Left ventricle myocardium inferior (tissue), 1 donor: ENCODE results near the gene SSBP3. TPM values are rescaled to one million over a fixed set of nuclear protein-coding genes. Genes with fewer than 3 reads are reported as not detected.
"Not testable (repeated sequence)": the region's sequence is repeated elsewhere in the genome, so short reads cannot be mapped to it uniquely, and the experiment has no call there.

ENCODE experiments used
- DNase-seq: peaks from one replicate; pipeline ENCODE4 v3.0.0-alpha.2; 2020
- H3K27ac ChIP-seq: fragments of 200-600 bp; replicated peaks from 2 replicates; pipeline ENCODE4 v1.8.0; 2021
- H3K27me3 ChIP-seq: fragments of 200-600 bp; 2 replicates; pipeline ENCODE4 v1.8.0; 2021; ENCODE audit warnings: low read depth
- H3K36me3 ChIP-seq: fragments of 200-600 bp; 2 replicates; pipeline ENCODE4 v1.8.0; 2021
- H3K4me1 ChIP-seq: fragments of 200-600 bp; 2 replicates; pipeline ENCODE4 v1.8.0; 2021
- H3K4me3 ChIP-seq: fragments of 200-600 bp; 2 replicates; pipeline ENCODE4 v1.8.0; 2021; ENCODE audit warnings: mild to moderate bottlenecking, moderate library complexity
- H3K9me3 ChIP-seq: fragments of 200-600 bp; replicated peaks from 2 replicates; pipeline ENCODE4 v1.8.0; 2021
- CTCF ChIP-seq: fragments of 200-600 bp; IDR thresholded peaks from 2 replicates; pipeline ENCODE4 v1.8.0; 2021; ENCODE audit warnings: antibody characterized with exemption, mild to moderate bottlenecking, borderline replicate concordance
- intact Hi-C: fragments of 100-400 bp; cut with micrococcal nuclease; formaldehyde crosslinking; loops from one replicate; pipeline ENCODE4 v1.11.0; 2022
- total RNA-seq: library from RNA; stranded (reverse); fragmentation: NEBNext Ultra II Directional; extraction: Animal tissue kit (Norgen Biotek cat#: 25700); gene quantifications from one replicate; pipeline ENCODE4 v1.2.1, GENCODE V29; 2021
- donor health status: DM: no; HTN: yes; CAD: no; lungs with severe emphysema.

Gene SSBP3
- total RNA-seq, 1 donor from 2014 or later = 57.7 TPM

GRCh38 chr1:54425152-54425584 is 19.0 kb upstream of the SSBP3 start:
- DNase-seq = no peak

GRCh38 chr1:54424398-54424797 is 18.2 kb upstream of the SSBP3 start:
- intact Hi-C loops = no loop called here

More at GRCh38 chr1:54425152-54425584, 19.0 kb upstream of the SSBP3 start:
- H3K36me3 ChIP-seq = no peaks in the 10 kb centered on the region
- TF ChIP-seq CTCF = peak; percentile 35
- no peak overlapping the region for H3K4me3 ChIP-seq
- intact Hi-C loops = no loop called here
- no peak overlapping the region for H3K27ac ChIP-seq
- H3K27me3 ChIP-seq = no peaks in the 10 kb centered on the region
- no peaks in the 10 kb centered on the region for H3K4me1 ChIP-seq
- H3K9me3 ChIP-seq = no peaks in the 10 kb centered on the region

GRCh38 chr1:54421101-54421504 is 14.9 kb upstream of the SSBP3 start:
- Histone ChIP-seq H3K9me3 (no peaks in the 10 kb centered on the region), H3K4me3 (no peak overlapping the region), H3K27me3 (no peaks in the 10 kb centered on the region), H3K4me1 (no peaks in the 10 kb centered on the region), H3K36me3 (no peaks in the 10 kb centered on the region), H3K27ac (no peak overlapping the region)
- DNase-seq = no peak
- no peak for TF ChIP-seq CTCF
- intact Hi-C loops = no loop called here

More at GRCh38 chr1:54424398-54424797, 18.2 kb upstream of the SSBP3 start:
- Histone ChIP-seq H3K9me3 (no peaks in the 10 kb centered on the region), H3K27me3 (no peaks in the 10 kb centered on the region), H3K4me1 (no peaks in the 10 kb centered on the region), H3K4me3 (no peak overlapping the region), H3K27ac (no peak overlapping the region), H3K36me3 (no peaks in the 10 kb centered on the region)
- DNase-seq = no peak
- no peak for TF ChIP-seq CTCF

GRCh38 chr1:54418598-54418997 is 12.4 kb upstream of the SSBP3 start:
- DNase-seq, H3K27ac ChIP-seq, H3K9me3 ChIP-seq, H3K36me3 ChIP-seq, H3K27me3 ChIP-seq, H3K4me1 ChIP-seq, H3K4me3 ChIP-seq, intact Hi-C loops: not testable (repeated sequence)

GRCh38 chr1:54417123-54417522 is 10.9 kb upstream of the SSBP3 start:
- Histone ChIP-seq H3K36me3 (no peaks in the 10 kb centered on the region), H3K27ac (no peak overlapping the region), H3K4me3 (no peak overlapping the region), H3K9me3 (no peaks in the 10 kb centered on the region), H3K4me1 (peaks cover 16% of the 10 kb centered on the region), H3K27me3 (peaks cover 5% of the 10 kb centered on the region)
- intact Hi-C loops = no loop called here
- DNase-seq = no peak
- TF ChIP-seq CTCF = no peak

GRCh38 chr1:54416435-54416834 is 10.2 kb upstream of the SSBP3 start:
- no peak for TF ChIP-seq CTCF
- DNase-seq = no peak
- H3K27ac ChIP-seq = no peak overlapping the region
- intact Hi-C loops = no loop called here
- H3K4me3 ChIP-seq = no peak overlapping the region
- H3K9me3 ChIP-seq = no peaks in the 10 kb centered on the region
- peaks cover 16% of the 10 kb centered on the region for H3K4me1 ChIP-seq
- H3K36me3 ChIP-seq = no peaks in the 10 kb centered on the region
- peaks cover 5% of the 10 kb centered on the region for H3K27me3 ChIP-seq
